ENCODE results near the gene TRPT1. TPM values are rescaled to one million over a fixed set of nuclear protein-coding genes. Genes with fewer than 3 reads are reported as not detected.

The TRPT1 gene
- total RNA-seq, 1 donor = 5.2 TPM

DNA sequence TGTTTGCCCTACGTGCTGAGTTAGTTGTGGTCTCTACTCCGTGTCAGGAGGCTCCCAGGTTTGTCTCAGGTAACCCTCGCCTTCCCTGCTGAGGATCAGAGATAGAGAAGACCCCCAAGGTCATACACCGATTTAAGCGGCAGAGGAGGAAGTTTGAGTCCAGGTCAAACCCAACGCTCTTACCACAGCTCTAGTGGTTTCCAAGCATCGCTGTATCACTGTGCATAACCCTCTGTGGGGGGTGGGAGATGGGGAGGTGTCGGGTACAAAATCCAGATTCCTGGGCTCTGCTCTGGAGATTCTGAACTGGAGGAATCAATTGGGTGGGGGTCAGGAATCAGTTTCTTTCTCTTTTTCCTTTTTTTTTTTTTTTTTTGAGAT, 5.0 kb upstream of the TRPT1 start:
- Histone ChIP-seq H3K27me3 (ENCODE audit: insufficient read depth, low read length) (no peaks in the 10 kb centered on the region), H3K4me1 (ENCODE audit: insufficient read depth, low read length) (peaks cover 72% of the 10 kb centered on the region), H3K4me3 (ENCODE audit: low read length) (peak overlapping the region; percentile 67), H3K9me3 (ENCODE audit: low read depth, low read length) (no peaks in the 10 kb centered on the region)

DNA sequence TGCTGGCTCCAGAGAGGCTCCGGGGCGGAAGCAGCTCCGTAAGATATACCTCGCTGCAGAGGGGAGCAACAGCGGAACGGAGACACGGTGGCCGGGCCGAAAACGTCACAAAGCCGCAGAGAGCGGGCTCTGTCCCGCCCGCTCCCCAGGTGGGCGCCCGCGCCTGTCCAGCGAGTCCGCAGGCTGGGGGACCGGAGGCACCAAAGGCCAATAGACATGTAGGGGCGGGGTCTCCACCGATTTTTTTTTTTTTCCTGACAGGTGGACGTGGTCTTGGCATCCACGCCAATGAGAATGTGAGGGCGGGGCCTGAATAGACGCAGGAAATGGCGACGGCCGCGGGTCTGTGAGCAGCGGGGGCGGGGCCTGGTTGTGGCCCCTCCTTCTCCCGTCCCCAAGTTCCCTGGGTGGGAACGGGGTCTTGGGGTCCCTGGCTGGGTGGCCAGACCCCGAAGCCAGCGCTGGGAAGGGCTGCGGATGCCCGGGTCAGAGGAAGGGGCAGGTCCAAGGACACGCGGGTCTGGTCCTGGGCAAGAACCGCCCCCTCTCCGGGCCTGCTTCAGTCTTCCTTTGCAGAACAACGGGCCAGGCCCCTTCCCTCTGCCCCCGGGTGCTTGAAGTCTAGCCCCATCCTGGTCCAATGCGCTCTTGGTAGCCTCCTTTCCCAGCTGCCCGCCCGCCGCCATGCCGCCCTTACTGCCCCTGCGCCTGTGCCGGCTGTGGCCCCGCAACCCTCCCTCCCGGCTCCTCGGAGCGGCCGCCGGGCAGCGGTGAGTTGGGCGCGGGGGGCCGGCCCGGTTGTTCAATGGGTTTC, 4.4 kb upstream of the TRPT1 start, which contains the start of gene DNAJC4:
Gene DNAJC4, plus strand, starts transcription at position 378 of the 814 bp plus-strand sequence. Its CDS starts 307 bp downstream, at position 685.
- Histone ChIP-seq H3K27me3 (ENCODE audit: insufficient read depth, low read length) (no peaks in the 10 kb centered on the region), H3K4me3 (ENCODE audit: low read length) (peak within 1 kb of the TSS; percentile 67), H3K4me1 (ENCODE audit: insufficient read depth, low read length) (peaks cover 71% of the 10 kb centered on the region), H3K9me3 (ENCODE audit: low read depth, low read length) (no peaks in the 10 kb centered on the region)

DNA sequence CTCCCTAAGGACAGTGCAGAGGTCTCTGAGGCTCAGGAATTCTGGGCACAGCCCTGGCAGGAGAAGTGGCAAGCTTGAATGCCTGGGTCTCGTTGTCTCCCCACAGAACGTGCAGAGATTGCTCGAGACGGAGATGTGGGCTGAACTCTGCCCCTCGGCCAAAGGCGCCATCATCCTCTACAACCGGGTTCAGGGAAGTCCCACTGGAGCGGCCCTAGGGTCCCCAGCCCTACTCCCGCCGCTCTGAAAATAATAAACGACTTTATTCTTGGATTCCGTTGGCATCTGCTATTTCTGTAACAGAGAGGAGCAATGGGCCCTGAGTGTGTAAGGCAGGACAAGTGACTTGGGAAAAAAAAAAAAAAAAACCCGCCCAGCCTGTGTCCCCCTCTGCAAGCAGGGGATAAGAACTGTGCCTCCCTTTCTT, 3.8 kb upstream of the TRPT1 start:
- Histone ChIP-seq H3K4me3 (ENCODE audit: low read length) (peak overlapping the region; percentile 67), H3K4me1 (ENCODE audit: insufficient read depth, low read length) (peaks cover 72% of the 10 kb centered on the region), H3K27me3 (ENCODE audit: insufficient read depth, low read length) (no peaks in the 10 kb centered on the region), H3K9me3 (ENCODE audit: low read depth, low read length) (no peaks in the 10 kb centered on the region)

DNA sequence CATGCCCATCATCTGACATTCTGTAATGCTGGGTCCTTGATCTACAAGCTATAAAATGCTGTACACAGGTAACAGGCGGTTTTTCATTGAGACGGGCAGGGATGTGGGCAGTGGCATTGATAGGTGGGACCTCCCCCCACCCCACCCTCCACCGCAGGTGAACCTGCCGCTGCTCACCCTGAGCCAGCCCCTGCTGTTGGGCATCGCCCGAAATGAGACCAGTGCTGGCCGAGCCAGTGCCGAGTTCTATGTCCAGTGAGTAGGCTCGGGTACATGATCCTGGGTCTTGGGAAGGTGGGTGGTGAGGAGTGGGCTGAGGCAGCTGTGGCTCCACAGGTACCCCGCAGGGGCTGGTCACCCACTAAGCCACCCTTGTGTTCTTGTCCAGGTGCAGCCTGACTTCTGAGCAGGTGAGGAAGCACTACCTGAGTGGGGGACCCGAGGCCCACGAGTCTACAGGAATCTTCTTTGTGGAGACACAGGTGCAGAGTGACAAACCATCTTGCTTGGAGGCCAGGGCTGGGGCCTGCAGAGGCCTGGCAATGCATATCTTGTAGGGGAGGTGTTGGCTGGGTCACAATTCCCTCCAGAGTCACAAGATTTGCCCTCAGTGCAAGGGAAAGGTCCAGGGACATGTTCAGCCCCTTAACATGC, 3.2 kb upstream of the TRPT1 start:
- no peaks in the 10 kb centered on the region for H3K27me3 ChIP-seq (ENCODE audit: insufficient read depth, low read length)
- H3K9me3 ChIP-seq (ENCODE audit: low read depth, low read length) = no peaks in the 10 kb centered on the region
- H3K4me1 ChIP-seq (ENCODE audit: insufficient read depth, low read length) = peaks cover 76% of the 10 kb centered on the region
- H3K4me3 ChIP-seq (ENCODE audit: low read length) = no peak overlapping the region

DNA sequence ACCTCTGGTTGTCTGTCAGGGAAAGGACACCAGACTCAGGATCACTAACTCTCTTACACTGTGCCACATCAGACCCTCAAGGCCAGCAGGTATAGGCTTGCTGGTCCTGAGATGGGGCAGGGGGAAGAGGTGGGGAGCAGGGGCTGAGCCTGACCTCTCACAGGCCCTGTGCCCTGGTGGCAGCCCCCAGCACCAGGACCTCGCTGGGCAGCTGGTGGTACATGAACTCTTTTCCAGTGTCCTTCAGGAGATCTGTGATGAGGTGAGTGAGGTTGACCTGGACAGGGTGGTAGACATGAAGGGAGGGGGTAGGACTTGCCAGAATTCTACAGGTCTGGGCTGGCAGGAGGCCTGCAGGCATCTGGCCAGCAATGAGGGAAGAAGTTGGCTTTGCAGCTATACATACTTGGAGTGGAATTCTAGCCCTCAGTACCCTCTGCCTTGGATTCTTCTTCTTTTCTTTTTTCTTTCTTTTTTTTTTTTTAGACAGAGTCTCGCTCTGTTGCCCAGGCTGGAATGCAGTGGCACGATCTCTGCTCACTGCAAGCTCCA, 1.5 kb upstream of the TRPT1 start:
- H3K4me1 ChIP-seq (ENCODE audit: insufficient read depth, low read length) = peaks cover 66% of the 10 kb centered on the region
- peak overlapping the region; percentile 79 for H3K4me3 ChIP-seq (ENCODE audit: low read length)
- no peaks in the 10 kb centered on the region for H3K27me3 ChIP-seq (ENCODE audit: insufficient read depth, low read length)
- H3K9me3 ChIP-seq (ENCODE audit: low read depth, low read length) = no peaks in the 10 kb centered on the region

DNA sequence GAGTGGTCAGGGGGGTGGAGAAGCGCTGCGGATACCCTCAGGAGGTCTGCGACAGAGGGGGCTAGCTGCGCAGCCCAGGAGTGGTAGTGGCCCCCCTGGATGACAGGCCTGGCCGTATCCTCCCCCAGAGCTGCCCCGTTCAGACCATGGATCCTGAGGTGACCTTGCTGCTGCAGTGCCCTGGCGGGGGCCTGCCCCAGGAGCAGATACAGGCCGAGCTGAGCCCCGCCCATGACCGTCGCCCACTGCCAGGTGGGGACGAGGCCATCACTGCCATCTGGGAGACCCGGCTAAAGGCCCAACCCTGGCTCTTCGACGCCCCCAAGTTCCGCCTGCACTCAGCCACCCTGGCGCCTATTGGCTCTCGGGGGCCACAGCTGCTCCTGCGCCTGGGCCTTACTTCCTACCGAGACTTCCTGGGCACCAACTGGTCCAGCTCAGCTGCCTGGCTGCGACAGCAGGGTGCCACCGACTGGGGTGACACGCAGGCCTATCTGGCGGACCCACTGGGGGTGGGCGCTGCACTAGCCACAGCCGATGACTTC, 593 bp upstream of the TRPT1 start:
- Histone ChIP-seq H3K4me1 (ENCODE audit: insufficient read depth, low read length) (peaks cover 57% of the 10 kb centered on the region), H3K27me3 (ENCODE audit: insufficient read depth, low read length) (no peaks in the 10 kb centered on the region), H3K4me3 (ENCODE audit: low read length) (peak overlapping the region; percentile 79), H3K9me3 (ENCODE audit: low read depth, low read length) (no peaks in the 10 kb centered on the region)

DNA sequence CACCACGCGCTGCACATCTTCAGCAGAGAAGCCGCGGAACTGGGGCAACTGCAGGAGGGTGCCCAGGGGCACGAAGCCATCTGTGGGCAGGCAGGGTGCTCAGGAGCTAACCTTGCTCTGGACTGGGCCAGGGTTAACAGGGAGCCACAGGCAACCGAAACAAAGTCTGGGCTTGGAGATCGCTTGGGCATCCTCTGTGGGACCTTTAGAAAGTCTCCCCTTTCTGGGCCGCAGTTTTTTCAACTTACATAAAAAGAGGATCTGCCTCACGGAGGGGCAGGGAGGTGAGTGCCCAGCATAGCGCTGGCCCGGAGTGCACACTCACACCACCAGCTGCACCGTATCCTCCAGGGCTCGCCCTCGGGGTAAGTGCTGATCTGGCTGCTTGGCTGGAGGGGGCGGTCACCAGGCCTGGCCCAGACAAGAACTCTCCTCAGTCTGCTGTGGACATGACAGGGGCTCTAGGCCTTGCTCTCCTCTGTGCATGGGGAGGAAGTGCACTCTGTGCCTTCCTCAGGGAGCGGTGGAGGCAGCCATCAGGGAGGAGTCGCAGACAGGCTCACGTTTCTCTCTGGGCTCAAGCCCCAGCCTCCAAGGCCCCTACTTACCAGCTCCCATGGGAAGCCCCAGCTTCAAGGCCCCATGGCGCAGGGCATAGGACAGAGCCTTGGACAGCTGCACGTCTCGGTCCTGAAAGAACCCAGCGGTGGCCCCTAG, 937 bp downstream of the TRPT1 start:
- peak overlapping the region; percentile 79 for H3K4me3 ChIP-seq (ENCODE audit: low read length)
- no peaks in the 10 kb centered on the region for H3K27me3 ChIP-seq (ENCODE audit: insufficient read depth, low read length)
- no peaks in the 10 kb centered on the region for H3K9me3 ChIP-seq (ENCODE audit: low read depth, low read length)
- H3K4me1 ChIP-seq (ENCODE audit: insufficient read depth, low read length) = peaks cover 47% of the 10 kb centered on the region

DNA sequence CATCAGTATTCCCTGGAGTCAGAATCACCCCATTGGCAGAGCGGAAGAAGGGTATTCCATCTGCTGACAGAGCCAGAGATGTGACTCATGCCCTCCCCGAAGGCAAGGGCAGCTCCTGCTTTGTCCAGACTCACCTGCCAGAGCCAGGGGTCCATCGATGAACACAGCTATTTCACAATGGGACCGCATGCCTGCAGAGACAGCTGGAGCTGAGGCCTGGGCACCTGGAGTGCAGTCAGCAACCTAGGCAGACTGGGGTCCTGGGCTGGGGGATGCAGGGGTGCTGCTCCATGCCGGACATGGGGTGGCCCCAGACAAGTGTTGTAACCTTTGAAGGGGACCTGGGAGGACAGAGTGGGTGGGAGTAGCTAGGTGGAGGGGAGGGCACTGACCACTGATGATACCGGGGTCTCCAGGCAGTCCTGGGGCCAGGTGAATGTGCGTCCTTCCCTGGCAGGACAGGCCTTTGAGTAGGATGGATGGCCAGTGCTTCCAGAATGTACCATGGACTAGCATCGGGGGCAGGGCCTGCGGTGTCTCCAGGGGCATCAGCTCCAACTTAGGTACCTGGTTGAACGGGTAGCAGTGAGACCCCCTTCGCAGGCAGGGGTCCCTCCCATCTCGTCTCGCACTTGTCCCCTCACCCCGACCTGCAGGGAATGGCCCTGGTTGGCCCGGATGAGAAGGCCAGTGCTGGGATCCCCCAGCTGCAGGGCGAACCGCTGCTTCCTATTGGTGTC, 1.7 kb downstream of the TRPT1 start:
- H3K4me3 ChIP-seq (ENCODE audit: low read length) = no peak overlapping the region
- H3K9me3 ChIP-seq (ENCODE audit: low read depth, low read length) = no peaks in the 10 kb centered on the region
- peaks cover 40% of the 10 kb centered on the region for H3K4me1 ChIP-seq (ENCODE audit: insufficient read depth, low read length)
- no peaks in the 10 kb centered on the region for H3K27me3 ChIP-seq (ENCODE audit: insufficient read depth, low read length)

DNA sequence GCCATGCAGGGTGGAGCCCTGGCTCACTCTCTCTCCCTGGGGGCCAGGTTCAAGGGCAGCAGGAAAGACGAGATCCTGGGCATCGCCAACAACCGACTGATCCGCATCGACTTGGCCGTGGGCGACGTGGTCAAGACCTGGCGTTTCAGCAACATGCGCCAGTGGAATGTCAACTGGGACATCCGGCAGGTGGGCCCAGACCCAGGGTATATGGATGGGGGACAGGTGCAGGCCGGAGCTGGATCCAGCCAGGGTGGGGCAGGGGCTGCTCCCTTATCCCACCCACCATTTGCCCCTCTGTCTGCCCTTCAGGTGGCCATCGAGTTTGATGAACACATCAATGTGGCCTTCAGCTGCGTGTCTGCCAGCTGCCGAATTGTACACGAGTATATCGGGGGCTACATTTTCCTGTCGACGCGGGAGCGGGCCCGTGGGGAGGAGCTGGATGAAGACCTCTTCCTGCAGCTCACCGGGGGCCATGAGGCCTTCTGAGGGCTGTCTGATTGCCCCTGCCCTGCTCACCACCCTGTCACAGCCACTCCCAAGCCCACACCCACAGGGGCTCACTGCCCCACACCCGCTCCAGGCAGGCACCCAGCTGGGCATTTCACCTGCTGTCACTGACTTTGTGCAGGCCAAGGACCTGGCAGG, 2.9 kb downstream of the TRPT1 start:
- peaks cover 34% of the 10 kb centered on the region for H3K4me1 ChIP-seq (ENCODE audit: insufficient read depth, low read length)
- no peak overlapping the region for H3K4me3 ChIP-seq (ENCODE audit: low read length)
- no peaks in the 10 kb centered on the region for H3K27me3 ChIP-seq (ENCODE audit: insufficient read depth, low read length)
- no peaks in the 10 kb centered on the region for H3K9me3 ChIP-seq (ENCODE audit: low read depth, low read length)

DNA sequence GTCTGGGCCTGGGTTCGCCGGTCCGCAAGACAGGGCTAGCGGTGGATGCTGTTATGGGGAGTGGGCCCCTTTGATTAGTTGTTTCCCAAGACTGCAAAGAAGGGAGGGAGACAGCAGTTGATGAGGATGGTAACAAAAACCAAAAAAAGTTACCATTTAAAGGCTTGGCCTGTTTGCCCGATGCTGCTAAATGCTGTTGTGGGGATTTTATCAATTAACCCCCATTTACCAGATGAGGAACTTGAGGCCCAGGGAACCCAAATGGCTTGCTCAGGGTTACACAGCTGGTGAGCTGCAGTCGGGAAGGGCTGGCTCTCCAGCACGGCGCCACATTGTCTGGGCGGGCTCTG, 3.4 kb downstream of the TRPT1 start:
- H3K27me3 ChIP-seq (ENCODE audit: insufficient read depth, low read length) = no peaks in the 10 kb centered on the region
- H3K4me3 ChIP-seq (ENCODE audit: low read length) = no peak overlapping the region
- H3K4me1 ChIP-seq (ENCODE audit: insufficient read depth, low read length) = peaks cover 29% of the 10 kb centered on the region
- no peaks in the 10 kb centered on the region for H3K9me3 ChIP-seq (ENCODE audit: low read depth, low read length)

DNA sequence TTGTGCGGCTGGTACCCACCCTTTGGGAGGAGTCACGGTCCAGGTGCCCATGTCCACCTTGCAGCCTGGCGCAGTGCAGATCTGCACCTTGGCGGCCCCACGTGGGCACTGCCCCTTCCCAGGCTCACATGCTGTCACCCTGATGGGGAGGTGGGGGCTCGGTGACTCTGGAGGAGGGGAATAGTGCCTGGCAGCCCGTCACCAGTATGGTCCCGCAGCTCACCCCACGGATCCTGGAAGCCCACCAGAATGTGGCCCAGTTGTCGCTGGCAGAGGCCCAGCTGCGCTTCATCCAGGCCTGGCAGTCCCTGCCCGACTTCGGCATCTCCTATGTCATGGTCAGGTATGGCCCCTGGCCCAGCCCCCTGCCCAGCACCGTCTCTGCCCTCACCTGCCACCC, 5.2 kb downstream of the TRPT1 start:
- Histone ChIP-seq H3K9me3 (ENCODE audit: low read depth, low read length) (no peaks in the 10 kb centered on the region), H3K27me3 (ENCODE audit: insufficient read depth, low read length) (no peaks in the 10 kb centered on the region), H3K4me3 (ENCODE audit: low read length) (no peak overlapping the region), H3K4me1 (ENCODE audit: insufficient read depth, low read length) (peaks cover 15% of the 10 kb centered on the region)

DNA sequence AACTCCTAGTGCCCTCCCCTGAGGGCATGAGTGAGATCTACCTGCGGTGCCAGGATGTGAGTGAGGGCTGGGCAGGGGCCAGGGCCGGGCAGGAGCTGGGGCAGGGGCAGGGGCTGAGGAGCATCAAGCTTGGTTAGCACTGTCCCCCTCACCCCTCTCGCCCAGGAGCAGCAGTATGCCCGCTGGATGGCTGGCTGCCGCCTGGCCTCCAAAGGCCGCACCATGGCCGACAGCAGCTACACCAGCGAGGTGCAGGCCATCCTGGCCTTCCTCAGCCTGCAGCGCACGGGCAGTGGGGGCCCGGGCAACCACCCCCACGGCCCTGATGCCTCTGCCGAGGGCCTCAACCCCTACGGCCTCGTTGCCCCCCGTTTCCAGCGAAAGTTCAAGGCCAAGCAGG, 5.7 kb downstream of the TRPT1 start:
- Histone ChIP-seq H3K27me3 (ENCODE audit: insufficient read depth, low read length) (no peaks in the 10 kb centered on the region), H3K9me3 (ENCODE audit: low read depth, low read length) (no peaks in the 10 kb centered on the region), H3K4me3 (ENCODE audit: low read length) (no peak overlapping the region), H3K4me1 (ENCODE audit: insufficient read depth, low read length) (peaks cover 9% of the 10 kb centered on the region)

DNA sequence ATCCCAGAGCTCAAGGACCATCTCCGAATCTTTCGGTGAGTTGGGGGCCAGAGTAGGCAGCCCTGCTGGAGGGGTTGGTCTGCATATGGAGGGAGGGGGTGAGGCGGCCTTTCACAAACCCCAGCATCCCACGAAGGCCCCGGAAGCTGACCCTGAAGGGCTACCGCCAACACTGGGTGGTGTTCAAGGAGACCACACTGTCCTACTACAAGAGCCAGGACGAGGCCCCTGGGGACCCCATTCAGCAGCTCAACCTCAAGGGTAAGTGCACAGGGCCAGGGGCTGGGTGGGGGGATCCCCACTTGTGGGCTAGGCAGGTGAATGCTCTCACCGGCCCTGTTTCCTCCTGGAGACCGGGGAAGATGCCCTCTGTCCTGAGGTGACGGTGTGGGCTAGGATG, 6.2 kb downstream of the TRPT1 start:
- H3K4me1 ChIP-seq (ENCODE audit: insufficient read depth, low read length) = peaks cover 4% of the 10 kb centered on the region
- no peaks in the 10 kb centered on the region for H3K27me3 ChIP-seq (ENCODE audit: insufficient read depth, low read length)
- no peak overlapping the region for H3K4me3 ChIP-seq (ENCODE audit: low read length)
- no peaks in the 10 kb centered on the region for H3K9me3 ChIP-seq (ENCODE audit: low read depth, low read length)

DNA sequence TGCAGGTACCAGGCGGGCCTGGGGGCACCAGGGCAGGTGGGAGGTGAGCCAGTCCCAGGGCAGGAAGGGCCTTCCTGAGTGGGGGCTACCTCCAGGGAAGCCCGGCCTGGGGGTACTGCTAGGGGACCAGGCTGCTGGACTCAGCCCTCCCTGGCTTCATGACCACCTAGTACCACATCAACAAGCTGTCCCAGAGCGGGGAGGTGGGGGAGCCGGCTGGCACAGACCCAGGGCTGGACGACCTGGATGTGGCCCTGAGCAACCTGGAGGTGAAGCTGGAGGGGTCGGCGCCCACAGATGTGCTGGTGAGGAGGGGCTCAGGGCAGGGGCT, 6.7 kb downstream of the TRPT1 start:
- no peaks in the 10 kb centered on the region for H3K4me1 ChIP-seq (ENCODE audit: insufficient read depth, low read length)
- H3K27me3 ChIP-seq (ENCODE audit: insufficient read depth, low read length) = no peaks in the 10 kb centered on the region
- no peak overlapping the region for H3K4me3 ChIP-seq (ENCODE audit: low read length)
- no peaks in the 10 kb centered on the region for H3K9me3 ChIP-seq (ENCODE audit: low read depth, low read length)

Measured in mononuclear cell (primary cell).